ENCODE results near the gene PNPLA2. TPM values are rescaled to one million over a fixed set of nuclear protein-coding genes. Genes with fewer than 3 reads are reported as not detected.

Gene PNPLA2
- total RNA-seq, 2 donors from 2014 or later = 61.8 to 115 TPM

GRCh38 chr11:871472-871871 is 52.8 kb downstream of the PNPLA2 start:
- Histone ChIP-seq H3K4me3 (no peak overlapping the region), H3K27ac (no peak overlapping the region), H3K9me3 (no peaks in the 10 kb centered on the region), H3K36me3 (no peaks in the 10 kb centered on the region), H3K27me3 (replicated peaks; ENCODE audit: insufficient read depth) (no peaks in the 10 kb centered on the region), H3K4me1 (replicated peaks) (no peaks in the 10 kb centered on the region)
- intact Hi-C loops (cut with DNase I) = no loop called here
- DNase-seq (ENCODE audit: low spot score) = no peak
- 62% methylated on average over 9 of the region's 9 CpGs for WGBS
- TF ChIP-seq POLR2A (IDR thresholded peaks at IDR 0.05) (no peak), CTCF (IDR thresholded peaks at IDR 0.05) (no peak), POLR2AphosphoS5 (IDR thresholded peaks at IDR 0.05) (no peak)

GRCh38 chr11:872799-873198 is 54.1 kb downstream of the PNPLA2 start:
- Histone ChIP-seq H3K36me3 (no peaks in the 10 kb centered on the region), H3K4me3 (no peak overlapping the region), H3K4me1 (replicated peaks) (no peaks in the 10 kb centered on the region), H3K27me3 (replicated peaks; ENCODE audit: insufficient read depth) (no peaks in the 10 kb centered on the region), H3K9me3 (no peaks in the 10 kb centered on the region), H3K27ac (no peak overlapping the region)
- no peak for DNase-seq (ENCODE audit: low spot score)
- 90% methylated on average over 9 of the region's 9 CpGs for WGBS
- no peak for TF ChIP-seq POLR2AphosphoS5 (IDR thresholded peaks at IDR 0.05)
- no peak for TF ChIP-seq POLR2A (IDR thresholded peaks at IDR 0.05)
- intact Hi-C loops (cut with DNase I) = no loop called here

DNA sequence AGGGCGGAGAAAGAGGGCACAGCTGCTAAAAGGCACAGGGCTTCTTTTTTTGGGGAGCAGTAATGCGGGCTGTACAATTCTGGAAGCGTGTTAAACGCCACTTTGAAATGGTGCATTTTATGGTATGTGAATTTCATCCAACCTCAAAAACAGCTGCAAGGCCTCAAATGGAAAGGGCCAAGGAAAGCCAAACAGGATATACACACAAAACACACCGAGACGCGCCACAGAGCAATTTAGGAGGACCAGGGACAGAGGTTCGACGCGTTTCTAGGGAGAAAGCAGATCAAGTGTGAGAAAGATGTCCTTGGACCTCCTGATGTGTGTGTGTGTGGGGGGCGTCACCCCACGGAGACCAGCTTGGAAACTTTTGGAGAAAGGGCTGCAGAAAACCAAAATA is 55.0 kb downstream of the PNPLA2 start:
- no peak overlapping the region for H3K27ac ChIP-seq
- H3K4me1 ChIP-seq (replicated peaks) = no peaks in the 10 kb centered on the region
- no peak for DNase-seq (ENCODE audit: low spot score)
- H3K9me3 ChIP-seq = no peaks in the 10 kb centered on the region
- H3K4me3 ChIP-seq = no peak overlapping the region
- TF ChIP-seq POLR2A (IDR thresholded peaks at IDR 0.05) = no peak
- TF ChIP-seq POLR2AphosphoS5 (IDR thresholded peaks at IDR 0.05) = no peak
- TF ChIP-seq CTCF (IDR thresholded peaks at IDR 0.05) = no peak
- 60% methylated on average over 12 of the region's 12 CpGs for WGBS
- no peaks in the 10 kb centered on the region for H3K36me3 ChIP-seq
- H3K27me3 ChIP-seq (replicated peaks; ENCODE audit: insufficient read depth) = no peaks in the 10 kb centered on the region
- intact Hi-C loops (cut with DNase I) = no loop called here

Small RNA genes within 50 kb of the gene (small RNA-seq; reads per million reads assigned to genes)
- gene SNORA52 = 0 reads per million in 2 donors

Other genes with a start within 250 kb of the PNPLA2 start
- 10 to 100 TPM; 20.8 to 55.2 TPM for gene PHRF1, start 242.4 kb upstream of the PNPLA2 start, total RNA-seq
- 10 to 100 TPM; 34.7 to 39.8 TPM for gene IRF7, start 203.0 kb upstream of the PNPLA2 start, total RNA-seq
- under 1 TPM in 1 of 2 donors, not detected in 1; 0.34 TPM for gene CDHR5, start 194.0 kb upstream of the PNPLA2 start, total RNA-seq
- gene SCT, start 191.7 kb upstream of the PNPLA2 start, total RNA-seq = not detected
- under 1 TPM; 0.68 TPM for gene DRD4, start 181.6 kb upstream of the PNPLA2 start, total RNA-seq
- 100 to 1,000 TPM in 1 of 2 donors, 10 to 100 TPM in 1; 53.5 to 102 TPM for gene DEAF1, start 123.7 kb upstream of the PNPLA2 start, total RNA-seq
- 10 to 100 TPM; 66.0 to 70.9 TPM for gene TMEM80, start 123.1 kb upstream of the PNPLA2 start, total RNA-seq
- 100 to 1,000 TPM in 1 of 2 donors, 10 to 100 TPM in 1; 92.1 to 114 TPM for gene EPS8L2, start 112.7 kb upstream of the PNPLA2 start, total RNA-seq
- gene TALDO1, start 71.5 kb upstream of the PNPLA2 start, total RNA-seq = 100 to 1,000 TPM; 124 to 285 TPM
- gene GATD1, start 41.4 kb upstream of the PNPLA2 start, total RNA-seq = 10 to 100 TPM; 29.9 to 72.3 TPM
- gene CEND1, start 28.8 kb upstream of the PNPLA2 start, total RNA-seq = 1 to 10 TPM in 1 of 2 donors, under 1 TPM in 1; 0.18 to 1.6 TPM
- 10 to 100 TPM; 21.2 to 43.2 TPM for gene SLC25A22, start 20.6 kb upstream of the PNPLA2 start, total RNA-seq
- gene PIDD1, start 13.7 kb upstream of the PNPLA2 start, total RNA-seq = 10 to 100 TPM; 15.3 to 60.5 TPM
- 100 to 1,000 TPM; 431 to 906 TPM for gene RPLP2, start 8.9 kb upstream of the PNPLA2 start, total RNA-seq
- 10 to 100 TPM; 23.2 to 83.0 TPM for gene CRACR2B, start 9.0 kb downstream of the PNPLA2 start, total RNA-seq
- 100 to 1,000 TPM; 313 to 362 TPM for gene CD151, start 14.0 kb downstream of the PNPLA2 start, total RNA-seq
- gene POLR2L, start 23.6 kb downstream of the PNPLA2 start, total RNA-seq = 10 to 100 TPM; 64.5 to 91.1 TPM
- 10 to 100 TPM; 48.8 to 94.9 TPM for gene TSPAN4, start 23.9 kb downstream of the PNPLA2 start, total RNA-seq
- gene CHID1, start 91.9 kb downstream of the PNPLA2 start, total RNA-seq = 100 to 1,000 TPM; 107 to 145 TPM
- 10 to 100 TPM; 35.1 to 70.2 TPM for gene AP2A2, start 107.0 kb downstream of the PNPLA2 start, total RNA-seq
- gene MUC6, start 217.8 kb downstream of the PNPLA2 start, total RNA-seq = 1 to 10 TPM in 1 of 2 donors, under 1 TPM in 1; 0.74 to 2.3 TPM